Suprapubic skin (tissue), 4 donors: Measurements from ENCODE around the gene WHRN.

ENCODE experiments used
- POLR2A ChIP-seq, 2 donors: fragments of 450-650 bp; IDR thresholded peaks; one replicate each; pipeline ENCODE4 v1.6.1; 2017; ENCODE audit warnings: antibody characterized with exemption in 2 of 2, mild to moderate bottlenecking in 2 of 2, moderate library complexity in 2 of 2
- POLR2AphosphoS5 ChIP-seq, 3 donors: sonication (generic); formaldehyde crosslinking; IDR thresholded peaks; one replicate each; pipeline ENCODE4 v1.6.1; 2017; ENCODE audit warnings: antibody characterized with exemption in 3 of 3
- TF ChIP-seq, protein P1 (sequence below), 2 donors: fragments of 200-600 bp in 1 of 2; fragments of 450-650 bp in 1 of 2; sonication (generic) in 1 of 2; IDR thresholded peaks; one replicate each; pipeline ENCODE4 v1.5.1; 2016 to 2019; ENCODE audit warnings: antibody characterized with exemption in 2 of 2, mild to moderate bottlenecking in 1 of 2, moderate library complexity in 1 of 2

DNA sequence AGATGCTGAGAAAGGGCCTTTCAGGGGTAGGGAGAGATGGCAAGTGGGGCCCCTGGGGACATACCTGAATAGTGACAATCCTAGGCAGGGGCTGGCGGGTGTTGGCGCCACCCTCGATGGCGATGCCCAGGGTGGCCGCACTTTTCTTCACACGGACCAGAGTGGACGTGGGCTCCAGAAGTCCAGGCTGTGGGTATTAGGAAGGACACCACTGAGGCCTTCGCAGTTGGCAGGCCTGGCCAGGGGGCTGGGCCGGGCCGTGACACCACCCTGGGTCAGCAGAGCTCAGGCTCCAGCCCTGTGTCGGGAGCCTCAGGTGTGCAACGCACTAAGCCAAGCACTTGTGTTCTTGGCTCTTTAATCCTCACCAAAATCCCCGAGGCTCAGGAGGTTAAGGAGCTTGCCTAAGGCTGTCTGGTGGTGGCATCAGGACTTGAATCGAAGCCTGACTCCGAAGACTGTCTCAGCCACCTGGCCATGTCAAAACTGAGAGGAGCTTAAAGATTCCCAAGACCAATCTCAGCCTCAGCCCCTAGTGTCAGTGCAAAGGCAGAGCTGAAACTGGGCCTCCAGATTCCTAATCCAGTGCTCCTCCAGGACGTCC lies 102.0 kb downstream of the WHRN start:
- TF ChIP-seq, protein P1, sequence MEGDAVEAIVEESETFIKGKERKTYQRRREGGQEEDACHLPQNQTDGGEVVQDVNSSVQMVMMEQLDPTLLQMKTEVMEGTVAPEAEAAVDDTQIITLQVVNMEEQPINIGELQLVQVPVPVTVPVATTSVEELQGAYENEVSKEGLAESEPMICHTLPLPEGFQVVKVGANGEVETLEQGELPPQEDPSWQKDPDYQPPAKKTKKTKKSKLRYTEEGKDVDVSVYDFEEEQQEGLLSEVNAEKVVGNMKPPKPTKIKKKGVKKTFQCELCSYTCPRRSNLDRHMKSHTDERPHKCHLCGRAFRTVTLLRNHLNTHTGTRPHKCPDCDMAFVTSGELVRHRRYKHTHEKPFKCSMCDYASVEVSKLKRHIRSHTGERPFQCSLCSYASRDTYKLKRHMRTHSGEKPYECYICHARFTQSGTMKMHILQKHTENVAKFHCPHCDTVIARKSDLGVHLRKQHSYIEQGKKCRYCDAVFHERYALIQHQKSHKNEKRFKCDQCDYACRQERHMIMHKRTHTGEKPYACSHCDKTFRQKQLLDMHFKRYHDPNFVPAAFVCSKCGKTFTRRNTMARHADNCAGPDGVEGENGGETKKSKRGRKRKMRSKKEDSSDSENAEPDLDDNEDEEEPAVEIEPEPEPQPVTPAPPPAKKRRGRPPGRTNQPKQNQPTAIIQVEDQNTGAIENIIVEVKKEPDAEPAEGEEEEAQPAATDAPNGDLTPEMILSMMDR (IDR thresholded peaks at IDR 0.05), result no peak
- TF ChIP-seq POLR2AphosphoS5 (IDR thresholded peaks at IDR 0.05) (no peak), POLR2A (IDR thresholded peaks at IDR 0.05) (no peak)
